GM04503 (cell line): ENCODE measurements around the gene PDE4DIP.
"Not testable (repeated sequence)": the region's sequence is repeated elsewhere in the genome, so short reads cannot be mapped to it uniquely, and the experiment has no call there.

Experiments
- DNase-seq: peaks from one replicate; pipeline ENCODE4 v3.0.0-alpha.2; 2012; ENCODE audit warnings: low read depth

The PDE4DIP gene

GRCh38 chr1:148921047-148921446 is 76.8 kb downstream of the PDE4DIP start:
- DNase-seq = not testable (repeated sequence)

GRCh38 chr1:148923798-148924197 is 79.6 kb downstream of the PDE4DIP start:
- not testable (repeated sequence) for DNase-seq

- DNase-seq = not testable (repeated sequence)
Observed at GRCh38 chr1:148927645-148928044, 83.4 kb downstream of the PDE4DIP start.

- not testable (repeated sequence) for DNase-seq
Observed at GRCh38 chr1:148929253-148929652, 85.0 kb downstream of the PDE4DIP start.

GRCh38 chr1:148935381-148936002 is 91.3 kb downstream of the PDE4DIP start:
- DNase-seq = not testable (repeated sequence)

- DNase-seq = not testable (repeated sequence)
Observed at GRCh38 chr1:148942906-148943305, 98.7 kb downstream of the PDE4DIP start.

GRCh38 chr1:148945130-148945529 is 100.9 kb downstream of the PDE4DIP start:
- not testable (repeated sequence) for DNase-seq

- not testable (repeated sequence) for DNase-seq
Observed at GRCh38 chr1:148948768-148949167, 104.5 kb downstream of the PDE4DIP start.

- peak; percentile 37 for DNase-seq
Observed at GRCh38 chr1:148951336-148952227, 107.4 kb downstream of the PDE4DIP start.

- DNase-seq = not testable (repeated sequence)
Observed at GRCh38 chr1:148952253-148952937, 108.2 kb downstream of the PDE4DIP start.

GRCh38 chr1:148952938-148953616 is 108.8 kb downstream of the PDE4DIP start:
- DNase-seq = not testable (repeated sequence)

GRCh38 chr1:148953730-148954129 is 109.5 kb downstream of the PDE4DIP start:
- not testable (repeated sequence) for DNase-seq

GRCh38 chr1:148958343-148958742 is 114.1 kb downstream of the PDE4DIP start:
- DNase-seq = not testable (repeated sequence)

GRCh38 chr1:148960212-148961000 is 116.2 kb downstream of the PDE4DIP start:
- DNase-seq = not testable (repeated sequence)

- DNase-seq = not testable (repeated sequence)
Observed at GRCh38 chr1:148962127-148962857, 118.1 kb downstream of the PDE4DIP start.

- not testable (repeated sequence) for DNase-seq
Observed at GRCh38 chr1:148966084-148966483, 121.9 kb downstream of the PDE4DIP start.

GRCh38 chr1:148967580-148967979 is 123.4 kb downstream of the PDE4DIP start:
- DNase-seq = not testable (repeated sequence)

GRCh38 chr1:148968682-148969081 is 124.5 kb downstream of the PDE4DIP start:
- DNase-seq = not testable (repeated sequence)

- not testable (repeated sequence) for DNase-seq
Observed at GRCh38 chr1:148969126-148969525, 124.9 kb downstream of the PDE4DIP start.

GRCh38 chr1:148975453-148975852 is 131.2 kb downstream of the PDE4DIP start:
- DNase-seq = peak; percentile 45
